ENCODE data around the gene PTF1A. TPM values are rescaled to one million over a fixed set of nuclear protein-coding genes. Genes with fewer than 3 reads are reported as not detected.

PTF1A gene
- total and polyA plus RNA-seq, 10 of the 15 experiments (the other 5 are each of a cell fraction or from before 2014, with no cell fraction given), result not detected

DNA sequence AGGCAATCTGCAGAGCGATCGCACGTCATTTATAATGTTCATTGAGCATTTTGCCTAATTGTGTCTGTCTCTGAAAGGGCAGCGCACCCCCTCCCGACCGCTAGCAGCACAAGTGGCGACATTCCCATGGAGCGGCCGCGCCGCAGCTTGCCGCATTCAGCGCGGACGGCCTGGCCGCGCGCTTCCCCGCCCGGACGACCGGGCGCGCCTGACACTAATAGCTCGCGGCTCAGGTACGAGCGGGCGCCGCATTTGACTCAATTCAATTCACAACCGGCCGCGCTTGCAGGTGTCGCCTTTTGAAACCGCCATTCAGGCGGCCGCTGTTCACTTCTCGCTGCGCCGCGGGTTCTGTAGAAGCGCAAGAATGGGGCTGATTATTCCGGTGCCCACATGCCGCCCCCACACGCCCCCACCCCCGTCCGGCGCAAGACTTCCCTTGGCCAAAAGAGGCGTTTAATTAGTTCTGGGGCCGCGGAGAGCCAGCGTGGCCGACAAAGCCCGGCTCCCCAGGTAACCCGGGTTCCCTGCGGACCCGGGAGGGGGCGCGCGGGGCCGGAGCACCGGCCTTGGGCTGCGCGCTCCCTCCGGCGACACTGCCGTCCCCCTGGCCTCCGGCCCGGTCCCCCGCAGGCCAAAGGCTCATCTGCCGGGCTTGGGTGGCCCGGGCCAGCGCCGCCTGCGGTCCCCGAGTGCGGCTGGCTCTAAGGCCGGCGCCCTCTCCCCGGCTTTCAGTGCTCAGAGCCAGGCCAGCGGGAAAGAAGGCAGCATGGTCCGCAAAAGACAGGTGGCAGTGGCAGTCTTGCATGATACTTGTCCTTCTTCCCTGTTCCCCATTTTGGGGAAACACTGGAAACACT, 18.7 kb upstream of the PTF1A start:
- SMC1A ChIA-PET (ENCODE audit: uncharacterized antibody, unreplicated experiment), result no interaction called here

More for the DNA sequence above, 18.7 kb upstream of the PTF1A start:
- FAIRE-seq (no peak), DNase-seq (ENCODE audit: low read depth, low spot score) (no peak), ATAC-seq (no peak)
- Histone ChIP-seq H3K4me2 (ENCODE audit: control insufficient read depth, insufficient read depth) (no peak overlapping the region), H4K20me1 (ENCODE audit: control insufficient read depth, insufficient read depth) (no peaks in the 10 kb centered on the region), H3K4me3 (no peak overlapping the region), H3K79me2 (ENCODE audit: control insufficient read depth, insufficient read depth, low read length) (no peaks in the 10 kb centered on the region), H3K9ac (ENCODE audit: control insufficient read depth, insufficient read depth, low read length) (no peak overlapping the region), H3K4me1 (ENCODE audit: control insufficient read depth, insufficient read depth, low read length) (no peaks in the 10 kb centered on the region), H3K27me3 (replicated peaks in 1 of 2; ENCODE audit: control insufficient read depth in 2 of 2, insufficient read depth in 2 of 2, low read length in 1 of 2) (no peaks in the 10 kb centered on the region; a peak in 3 of 4 replicates), H3K36me3 (ENCODE audit: control insufficient read depth in 2 of 2, insufficient read depth in 2 of 2, low read length in 1 of 2) (no peaks in the 10 kb centered on the region), H2AFZ (ENCODE audit: control insufficient read depth, low read depth, low read length) (no peak overlapping the region), H3K27ac (ENCODE audit: control insufficient read depth, insufficient read depth) (no peak overlapping the region), H3K9me3 (replicated peaks; ENCODE audit: control insufficient read depth, insufficient read depth, low read length) (no peaks in the 10 kb centered on the region)
- ChIA-PET POLR2A (no interaction called here), RAD21 (ENCODE audit: unreplicated experiment) (no interaction called here), CTCF (no interaction called here)
- in situ Hi-C loops (cut with MboI) (no loop called here), intact Hi-C loops (cut with micrococcal nuclease; ENCODE audit: unreplicated experiment) (no loop called here)
- 19% methylated on average over 55 of the region's 82 CpGs for WGBS (ENCODE audit: insufficient coverage, insufficient replicate concordance, low lambda C conversion rate, missing lambda C conversion rate)
- BruUV-seq (replicated peaks), result no TSS peak
- TF ChIP-seq SREBF1 (IDR thresholded peaks at IDR 0.05; ENCODE audit: low read length) (no peak), BHLHE40 (IDR thresholded peaks at IDR 0.05; ENCODE audit: borderline replicate concordance in 1 of 2, low read depth in 2 of 2, low read length in 1 of 2) (no peak), RCOR1 (conservative IDR thresholded peaks at IDR 0.05; ENCODE audit: low read depth, low read length) (no peak), SPI1 (IDR thresholded peaks at IDR 0.05; ENCODE audit: borderline replicate concordance, insufficient read depth, low read depth, low read length) (no peak), MEF2B (IDR thresholded peaks at IDR 0.05; ENCODE audit: partially characterized antibody, poor library complexity, severe bottlenecking) (no peak), YBX1 (IDR thresholded peaks at IDR 0.05) (no peak), NFXL1 (IDR thresholded peaks at IDR 0.05; ENCODE audit: borderline replicate concordance) (no peak), CHD4 (IDR thresholded peaks at IDR 0.05) (no peak), RAD51 (IDR thresholded peaks at IDR 0.05) (no peak), SUZ12 (IDR thresholded peaks at IDR 0.05; ENCODE audit: unreplicated experiment) (no peak), ZNF24 (IDR thresholded peaks at IDR 0.05) (no peak), SMAD1 (IDR thresholded peaks at IDR 0.05; ENCODE audit: low read depth, partially characterized antibody) (no peak), POLR2AphosphoS5 (IDR thresholded peaks at IDR 0.05; ENCODE audit: low read length) (no peak), NRF1 (conservative IDR thresholded peaks at IDR 0.05; ENCODE audit: low read depth, low read length) (no peak)
- TF ChIP-seq, protein P1, sequence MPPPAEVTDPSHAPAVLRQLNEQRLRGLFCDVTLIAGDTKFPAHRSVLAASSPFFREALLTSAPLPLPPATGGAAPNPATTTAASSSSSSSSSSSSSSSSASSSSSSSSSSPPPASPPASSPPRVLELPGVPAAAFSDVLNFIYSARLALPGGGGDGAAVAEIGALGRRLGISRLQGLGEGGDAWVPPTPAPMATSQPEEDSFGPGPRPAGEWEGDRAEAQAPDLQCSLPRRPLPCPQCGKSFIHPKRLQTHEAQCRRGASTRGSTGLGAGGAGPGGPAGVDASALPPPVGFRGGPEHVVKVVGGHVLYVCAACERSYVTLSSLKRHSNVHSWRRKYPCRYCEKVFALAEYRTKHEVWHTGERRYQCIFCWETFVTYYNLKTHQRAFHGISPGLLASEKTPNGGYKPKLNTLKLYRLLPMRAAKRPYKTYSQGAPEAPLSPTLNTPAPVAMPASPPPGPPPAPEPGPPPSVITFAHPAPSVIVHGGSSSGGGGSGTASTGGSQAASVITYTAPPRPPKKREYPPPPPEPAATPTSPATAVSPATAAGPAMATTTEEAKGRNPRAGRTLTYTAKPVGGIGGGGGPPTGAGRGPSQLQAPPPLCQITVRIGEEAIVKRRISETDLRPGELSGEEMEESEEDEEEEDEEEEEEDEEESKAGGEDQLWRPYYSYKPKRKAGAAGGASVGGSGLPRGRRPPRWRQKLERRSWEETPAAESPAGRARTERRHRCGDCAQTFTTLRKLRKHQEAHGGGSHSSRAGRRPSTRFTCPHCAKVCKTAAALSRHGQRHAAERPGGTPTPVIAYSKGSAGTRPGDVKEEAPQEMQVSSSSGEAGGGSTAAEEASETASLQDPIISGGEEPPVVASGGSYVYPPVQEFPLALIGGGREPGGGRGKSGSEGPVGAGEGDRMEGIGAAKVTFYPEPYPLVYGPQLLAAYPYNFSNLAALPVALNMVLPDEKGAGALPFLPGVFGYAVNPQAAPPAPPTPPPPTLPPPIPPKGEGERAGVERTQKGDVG (CRISPR knock-in tag; IDR thresholded peaks at IDR 0.05), result no peak
- TF ChIP-seq, protein P2, sequence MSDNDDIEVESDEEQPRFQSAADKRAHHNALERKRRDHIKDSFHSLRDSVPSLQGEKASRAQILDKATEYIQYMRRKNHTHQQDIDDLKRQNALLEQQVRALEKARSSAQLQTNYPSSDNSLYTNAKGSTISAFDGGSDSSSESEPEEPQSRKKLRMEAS (IDR thresholded peaks at IDR 0.05; ENCODE audit: low read depth, low read length), result no peak

Data from GM12878 (cell line).